Inflammatory macrophage (primary cell): ENCODE data around the gene AP2B1.
A peak's percentile ranks its signal among the peaks of the same experiment; 100 is the strongest.

Experiments
- DNase-seq, 2 donors: peaks; one replicate each; pipeline ENCODE4 v3.0.0-alpha.2; 2020 to 2022

The AP2B1 gene

DNA sequence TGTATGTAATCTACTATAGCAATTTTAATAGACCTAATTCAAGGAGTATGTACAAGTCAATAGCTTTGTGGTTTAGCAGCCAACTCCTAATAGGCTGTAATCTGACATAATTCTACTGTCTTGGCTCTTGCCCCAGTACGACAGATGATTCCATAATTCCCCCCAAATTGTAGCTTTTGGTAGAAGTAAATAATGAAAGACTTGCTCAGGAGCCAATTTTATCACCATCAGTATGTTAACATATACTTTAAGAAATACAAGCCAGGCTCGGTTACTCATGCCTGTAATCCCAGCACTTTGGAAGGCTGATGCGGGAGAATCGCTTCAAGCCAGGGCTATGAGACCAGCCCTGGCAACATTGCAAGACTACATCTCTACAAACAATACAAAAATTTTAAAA is 53.9 kb downstream of the AP2B1 start:
- DNase-seq, result no peak

DNA sequence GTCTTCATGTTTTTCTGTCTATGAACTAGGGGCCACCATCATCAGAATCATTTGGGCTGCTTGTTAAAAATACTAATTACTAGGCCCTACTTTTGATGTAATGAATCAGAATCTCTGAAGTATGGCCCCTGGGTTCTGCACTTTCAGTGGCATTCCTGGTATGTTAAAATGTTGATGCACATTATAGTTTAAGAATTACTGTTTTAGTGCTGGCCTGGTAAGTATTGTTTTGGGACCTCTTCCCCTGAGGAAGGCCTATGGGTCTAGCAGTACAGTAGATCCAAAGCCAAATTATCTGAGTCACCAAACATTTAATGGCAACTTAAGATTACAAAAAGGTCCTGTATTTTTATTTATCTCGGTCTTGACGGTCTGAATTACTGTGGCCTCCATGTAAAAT is 58.8 kb downstream of the AP2B1 start:
- DNase-seq, result no peak

DNA sequence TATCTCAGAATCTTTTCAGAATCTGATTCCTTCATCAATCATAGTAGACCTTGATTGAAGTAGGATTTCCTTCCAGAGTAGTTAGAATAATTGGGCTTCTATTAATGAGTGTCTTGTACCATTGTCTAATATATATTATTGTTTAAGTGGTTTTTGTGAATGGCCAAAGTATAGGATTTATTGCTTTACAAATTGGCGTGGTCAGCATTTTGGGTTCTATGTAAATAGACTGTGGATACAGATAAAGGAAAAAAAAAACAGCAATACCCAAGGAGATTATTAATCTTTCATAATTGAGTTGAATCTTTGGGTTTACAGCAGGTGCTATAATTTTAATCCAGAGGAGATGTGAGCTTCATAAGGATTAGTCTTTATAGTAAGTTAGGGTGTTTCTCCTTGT is 64.3 kb downstream of the AP2B1 start:
- DNase-seq, result no peak

DNA sequence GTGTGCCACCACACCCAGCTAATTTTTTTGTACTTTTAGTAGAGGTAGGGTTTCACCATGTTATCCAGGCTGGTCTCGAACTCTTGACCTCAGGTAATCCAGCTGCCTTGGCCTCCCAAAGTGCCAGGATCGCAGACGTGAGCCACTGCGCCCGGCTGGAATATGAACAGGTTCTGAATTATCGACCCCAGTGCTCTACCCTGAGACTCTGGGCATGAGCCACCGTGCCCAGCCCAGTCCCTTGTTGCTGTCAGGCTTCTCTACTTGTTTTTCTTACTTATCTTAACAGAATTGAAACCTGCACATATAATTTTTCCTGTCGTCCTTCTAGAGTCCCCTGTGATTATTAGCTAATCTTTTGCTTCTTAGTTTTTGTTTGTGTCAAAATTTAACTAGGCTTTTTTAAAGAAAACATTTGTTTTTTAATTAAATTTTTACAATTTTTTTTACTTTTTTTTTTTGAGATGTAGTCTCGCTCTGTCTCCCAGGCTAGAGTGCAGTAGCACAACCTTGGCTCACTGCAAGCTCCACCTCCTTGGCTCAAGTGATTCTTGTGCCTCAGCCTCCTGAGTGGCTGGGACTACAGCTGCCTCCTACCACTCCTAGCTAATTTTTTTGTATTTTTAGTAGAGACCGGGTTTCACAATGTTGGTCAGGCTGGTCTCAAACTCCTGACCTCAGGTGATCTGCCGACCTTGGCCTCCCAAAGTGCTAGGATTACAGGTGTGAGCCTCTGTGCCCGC is 66.7 kb downstream of the AP2B1 start:
- DNase-seq, result no peak

DNA sequence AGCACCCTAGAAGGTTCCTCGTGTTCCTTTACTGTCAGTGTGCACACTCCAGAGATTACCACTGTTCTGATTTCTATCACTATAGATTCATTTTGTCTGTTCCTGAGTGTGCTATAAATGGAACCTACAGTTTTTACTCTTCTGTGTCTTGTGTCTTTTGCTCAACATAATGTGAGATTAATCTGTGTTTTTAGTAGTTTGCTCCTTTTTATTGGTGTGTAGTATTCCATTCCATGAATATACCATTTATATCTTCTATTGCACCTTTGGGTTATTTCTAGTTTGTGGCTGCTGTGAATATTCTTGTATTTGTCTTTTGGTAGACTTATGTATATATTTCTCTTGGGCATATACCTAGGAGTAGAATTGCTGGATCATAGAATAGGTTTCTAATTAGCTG is 68.2 kb downstream of the AP2B1 start:
- DNase-seq, result no peak

DNA sequence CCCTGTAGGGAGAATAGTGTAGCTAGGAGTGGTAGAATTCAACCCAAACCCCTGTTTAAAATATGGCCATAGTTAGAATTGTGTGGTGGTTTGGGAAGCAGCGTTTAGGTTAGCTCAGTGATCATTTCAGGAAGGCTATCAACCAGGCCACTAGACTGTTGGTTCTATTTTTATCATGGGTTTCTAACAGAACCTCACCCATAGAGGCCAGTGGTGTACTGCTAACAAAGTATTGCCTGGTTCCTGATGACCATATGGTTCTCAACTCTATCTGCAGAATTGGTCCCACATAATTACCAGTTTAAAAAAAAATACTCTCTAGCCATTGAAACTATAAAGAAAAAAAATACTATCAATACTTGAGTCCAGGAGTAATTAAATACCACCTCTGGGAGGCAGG is 73.8 kb downstream of the AP2B1 start:
- DNase-seq, result no peak

DNA sequence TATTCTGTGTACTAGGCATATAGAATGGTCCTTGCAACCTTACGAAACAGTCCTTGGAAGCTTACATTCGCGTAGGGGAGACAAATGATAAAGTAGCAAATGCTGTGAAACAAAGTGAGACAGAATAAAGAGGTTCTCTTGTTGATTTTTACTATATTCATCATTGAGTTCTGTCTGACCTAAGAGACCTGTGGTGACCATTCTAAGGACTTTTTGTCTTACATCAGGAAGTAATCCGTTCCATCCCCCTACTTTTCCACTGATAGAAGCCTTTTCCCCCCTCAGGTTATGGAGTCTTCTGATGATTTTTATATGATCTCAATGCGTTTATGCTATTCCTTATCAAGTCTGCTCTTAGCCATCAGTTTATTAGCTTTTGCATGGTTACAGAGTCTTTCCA is 77.6 kb downstream of the AP2B1 start:
- DNase-seq, result no peak

DNA sequence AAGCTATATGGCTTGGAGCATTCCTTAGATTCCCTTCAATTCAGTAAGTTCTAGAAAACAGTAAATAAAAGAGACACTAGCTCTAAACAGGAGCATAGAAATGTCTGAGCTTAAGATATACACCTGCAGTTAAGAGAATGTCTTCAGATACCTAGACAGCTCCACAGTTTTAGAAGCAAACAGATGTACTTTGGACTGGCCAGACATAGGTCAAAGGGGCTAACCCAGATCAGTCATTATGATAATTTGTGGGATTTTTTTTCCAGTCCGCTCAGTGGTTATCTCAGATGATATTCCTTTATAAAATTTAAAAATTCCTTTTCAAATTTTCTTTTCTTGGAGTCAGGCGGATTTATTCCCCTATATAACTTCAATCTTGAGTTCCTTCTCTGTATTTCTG is 78.5 kb downstream of the AP2B1 start:
- no peak for DNase-seq

DNA sequence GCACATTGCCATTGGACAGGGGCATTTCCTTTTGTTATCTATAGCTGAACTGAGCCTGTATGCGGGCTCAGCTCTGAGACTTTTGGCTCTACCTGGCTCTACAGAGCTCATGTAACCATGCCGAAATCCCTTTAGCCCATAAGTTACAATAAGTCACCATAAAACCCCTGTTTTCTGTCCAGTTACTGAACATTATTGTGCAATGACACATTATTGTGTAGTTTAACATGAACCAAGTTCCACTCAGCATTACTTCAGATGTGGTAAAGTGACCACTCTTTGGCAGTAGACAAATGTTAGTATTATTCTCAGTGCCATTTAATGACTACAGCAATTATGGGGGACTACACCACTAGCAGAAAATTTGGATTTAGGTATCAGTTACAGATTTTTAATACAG is 78.9 kb downstream of the AP2B1 start:
- no peak for DNase-seq

DNA sequence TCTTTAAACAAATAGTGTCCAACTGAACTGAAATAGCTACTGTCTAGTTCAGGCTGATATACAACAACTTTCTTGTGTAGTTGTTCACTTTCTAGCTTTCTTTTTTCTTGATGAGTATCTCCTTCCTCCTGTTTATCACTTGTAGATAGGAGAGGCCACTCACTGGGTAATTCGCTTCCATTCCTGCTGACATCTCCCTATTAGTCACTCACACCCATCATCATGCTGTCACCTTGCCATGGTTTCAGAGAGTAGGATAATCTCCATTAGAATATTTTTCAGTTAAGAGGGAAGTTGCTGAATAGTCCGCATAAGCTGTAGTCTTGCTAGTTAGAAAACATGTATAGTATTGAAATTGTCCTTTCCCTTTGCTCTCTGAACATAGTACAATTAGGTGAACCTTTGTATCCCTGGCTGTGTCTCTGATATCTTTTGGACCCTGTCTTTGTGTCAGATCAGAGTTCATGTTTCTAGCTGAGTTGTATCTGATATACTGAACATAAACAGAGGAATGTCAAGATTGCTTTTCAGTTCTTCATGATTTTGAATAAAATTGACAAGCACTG is 79.9 kb downstream of the AP2B1 start:
- no peak for DNase-seq

DNA sequence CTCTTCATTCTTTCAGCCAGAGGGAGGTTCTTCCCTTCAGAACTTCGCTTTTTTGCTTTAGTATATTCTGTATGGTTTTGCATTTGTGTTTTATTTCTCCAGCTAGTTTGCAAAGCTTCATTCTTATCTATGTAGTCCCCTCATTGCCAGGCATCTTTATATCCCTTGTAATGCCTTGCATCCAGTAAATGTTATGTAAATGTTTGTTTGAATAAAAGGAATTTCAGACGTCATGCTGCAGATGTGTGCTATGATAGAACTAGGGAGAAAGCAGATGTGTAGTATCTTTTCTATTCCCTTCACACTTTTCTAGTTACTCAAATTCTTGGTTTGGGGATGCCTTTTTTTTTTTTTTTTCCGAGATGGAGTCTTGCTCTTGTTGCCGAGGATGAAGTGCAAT is 81.7 kb downstream of the AP2B1 start:
- no peak for DNase-seq

DNA sequence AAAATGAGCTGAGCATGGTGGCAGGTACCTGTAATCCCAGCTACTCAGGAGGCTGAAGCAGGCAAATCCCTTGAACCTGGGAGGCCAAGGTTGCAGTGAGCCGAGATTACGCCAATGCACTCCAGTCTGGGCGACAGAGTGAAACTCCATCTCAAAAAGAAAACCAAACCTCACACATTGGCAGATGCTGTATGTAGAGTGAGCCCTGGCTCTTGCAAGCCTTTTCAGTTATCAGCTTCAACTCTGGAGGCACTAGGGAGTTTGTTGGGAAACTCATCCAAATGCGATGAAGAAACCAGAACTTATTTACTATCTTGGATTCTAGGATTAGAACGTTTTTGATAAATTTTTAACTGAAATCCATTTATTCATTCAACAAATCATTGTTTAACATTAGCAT is 87.4 kb downstream of the AP2B1 start:
- no peak for DNase-seq

DNA sequence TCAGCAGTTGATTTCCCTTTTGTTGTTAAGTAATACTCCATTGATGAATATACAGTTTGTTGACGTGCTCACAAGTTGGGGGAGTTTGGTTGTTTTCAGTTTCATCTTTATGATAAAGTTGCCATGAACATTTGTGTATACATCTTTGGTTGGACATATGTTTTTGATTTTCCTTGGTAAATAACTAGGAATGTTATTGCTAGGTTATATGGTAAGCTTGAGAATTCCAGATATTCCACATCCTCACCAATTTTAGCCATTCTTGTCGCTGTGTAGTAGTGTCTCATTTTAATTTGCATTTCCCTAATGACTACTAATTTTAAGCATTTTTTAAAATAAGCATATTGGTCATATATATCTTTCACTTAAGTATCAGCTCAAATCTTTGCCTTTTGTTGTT is 89.3 kb downstream of the AP2B1 start:
- DNase-seq, result no peak

DNA sequence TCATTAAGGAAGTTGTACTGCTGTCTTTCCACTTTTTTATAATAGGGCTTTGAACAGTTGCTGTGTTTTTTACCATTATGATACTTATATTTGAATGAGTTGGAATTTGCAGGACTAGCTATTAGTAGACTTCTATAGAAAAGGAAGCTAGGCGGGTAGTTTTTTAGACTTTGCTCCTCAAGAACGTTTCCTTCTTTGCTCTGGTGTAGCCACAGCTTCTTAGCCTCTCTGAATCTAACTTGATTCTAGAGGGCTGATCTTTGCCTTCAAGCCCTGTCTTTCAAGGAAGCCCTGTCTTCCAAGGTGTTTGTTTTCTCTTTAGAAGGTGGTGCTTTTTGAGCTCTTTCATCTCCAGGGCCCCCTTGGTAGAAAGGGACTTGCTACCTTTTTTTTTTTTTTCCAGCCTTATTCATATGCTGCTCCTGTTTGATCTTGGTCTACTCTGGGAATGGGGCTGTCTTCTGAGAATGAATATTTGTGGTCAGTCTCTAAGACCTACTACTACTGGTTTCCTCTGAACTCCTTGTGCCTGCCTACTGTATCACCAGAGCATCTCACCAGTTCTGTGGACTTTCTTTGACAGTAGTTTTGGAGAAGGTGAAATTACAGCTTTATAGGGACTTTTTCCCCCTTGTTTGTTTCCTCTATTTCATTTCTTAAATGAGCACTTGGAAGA is 92.0 kb downstream of the AP2B1 start:
- DNase-seq, result no peak

DNA sequence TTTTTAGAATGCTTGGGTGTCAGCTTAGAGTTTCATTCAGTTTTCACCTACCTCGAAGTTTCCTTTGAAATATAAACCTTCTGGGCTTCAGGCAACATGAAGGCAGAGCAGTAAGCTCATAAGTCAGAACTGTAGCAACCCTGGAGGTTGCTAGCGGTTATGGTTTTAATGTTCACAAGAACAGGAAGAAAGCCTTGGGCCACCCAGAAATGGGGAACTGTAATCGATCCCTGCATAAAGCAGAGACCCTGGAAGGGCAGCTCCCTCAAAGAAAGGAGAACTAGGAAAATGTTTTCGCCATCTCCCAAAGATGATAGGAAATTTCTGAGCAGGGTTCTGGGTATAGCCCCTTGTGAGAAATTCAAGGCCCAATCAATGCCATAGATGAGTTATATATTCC is 96.5 kb downstream of the AP2B1 start:
- DNase-seq, result peak; percentile 74

DNA sequence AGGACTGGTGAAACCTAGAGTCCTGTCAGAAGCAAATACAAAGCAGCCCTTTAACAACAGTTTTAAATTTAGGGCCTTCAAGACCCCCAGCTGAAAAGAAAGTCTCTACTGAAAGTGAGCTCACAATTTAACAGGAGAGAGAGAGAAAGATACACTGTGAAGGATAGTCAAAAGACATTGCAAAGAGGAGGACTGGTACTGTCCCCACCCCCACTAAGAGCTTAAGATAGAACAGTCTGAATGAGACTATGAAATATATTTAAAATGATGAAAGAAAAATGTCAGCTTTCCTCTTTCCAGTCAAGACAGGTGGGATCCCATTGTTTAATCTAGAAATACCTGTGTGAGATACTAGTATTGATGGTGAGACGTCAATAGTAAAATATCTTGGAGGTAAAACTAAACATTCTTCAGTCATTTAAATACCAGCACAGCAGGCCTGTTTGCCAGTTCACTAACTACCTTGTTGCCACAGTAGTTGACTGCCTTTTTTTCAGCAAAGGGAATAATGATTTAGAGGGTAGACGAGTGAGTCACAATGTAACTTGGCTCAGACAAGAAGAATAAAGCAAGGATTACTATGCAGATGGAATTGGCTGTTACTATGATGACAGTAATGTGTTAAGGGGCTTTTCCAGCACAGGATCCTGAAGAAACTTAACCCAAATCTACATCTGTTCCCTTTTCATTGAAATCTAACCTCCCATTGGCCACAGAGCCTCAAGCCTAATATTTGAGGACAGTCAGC is 97.1 kb downstream of the AP2B1 start:
- no peak for DNase-seq

DNA sequence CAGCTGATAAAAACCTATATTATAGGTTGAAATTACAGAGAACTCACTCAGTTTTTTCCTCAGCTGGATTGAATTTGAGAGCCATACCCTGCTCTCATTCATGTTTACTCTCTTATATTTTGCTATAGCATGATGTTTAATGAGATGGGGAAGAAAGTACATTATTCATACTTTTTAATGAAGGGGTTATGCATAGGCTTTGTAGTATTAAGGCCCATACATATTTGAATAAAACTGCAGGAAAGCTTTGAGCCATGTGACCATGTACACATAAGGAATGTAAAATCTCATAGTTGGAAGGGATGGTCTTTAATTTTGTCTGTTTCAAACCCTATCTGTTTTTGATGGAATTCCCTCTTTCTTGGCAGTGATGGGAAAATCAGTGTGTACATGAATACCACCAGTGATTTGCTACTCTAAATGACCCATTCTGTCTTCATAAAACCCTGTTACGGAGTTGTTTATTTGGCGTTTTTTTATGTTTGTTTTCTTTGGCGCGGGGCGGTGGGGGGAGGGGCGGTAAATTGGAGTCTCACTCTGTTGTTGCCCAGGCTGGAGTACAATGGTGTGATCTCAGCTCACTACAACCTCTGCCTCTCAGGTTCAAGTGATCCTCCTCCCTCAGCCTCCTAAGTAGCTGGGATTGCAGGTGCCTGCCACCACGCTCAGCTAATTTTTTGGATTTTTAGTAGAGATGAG is 105.5 kb downstream of the AP2B1 start:
- no peak for DNase-seq

DNA sequence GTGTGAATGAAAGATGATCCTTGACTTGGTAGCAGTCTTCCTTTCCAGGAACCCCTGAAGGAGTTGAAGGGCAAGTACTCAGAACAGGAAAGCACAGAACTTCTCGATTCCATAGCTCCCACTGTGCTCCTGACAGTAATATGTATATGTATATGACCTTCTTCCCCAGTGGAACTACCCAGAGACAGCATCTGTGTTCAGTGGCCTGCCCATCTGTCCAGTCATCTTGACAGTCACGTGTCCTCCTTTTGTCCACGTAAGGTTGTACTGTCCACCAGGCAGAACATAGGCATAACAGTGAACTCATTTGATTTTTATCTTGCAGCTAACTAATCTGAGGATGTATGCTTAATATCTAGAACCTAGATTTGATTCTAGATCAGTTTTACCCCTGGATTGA is 106.5 kb downstream of the AP2B1 start:
- no peak for DNase-seq

DNA sequence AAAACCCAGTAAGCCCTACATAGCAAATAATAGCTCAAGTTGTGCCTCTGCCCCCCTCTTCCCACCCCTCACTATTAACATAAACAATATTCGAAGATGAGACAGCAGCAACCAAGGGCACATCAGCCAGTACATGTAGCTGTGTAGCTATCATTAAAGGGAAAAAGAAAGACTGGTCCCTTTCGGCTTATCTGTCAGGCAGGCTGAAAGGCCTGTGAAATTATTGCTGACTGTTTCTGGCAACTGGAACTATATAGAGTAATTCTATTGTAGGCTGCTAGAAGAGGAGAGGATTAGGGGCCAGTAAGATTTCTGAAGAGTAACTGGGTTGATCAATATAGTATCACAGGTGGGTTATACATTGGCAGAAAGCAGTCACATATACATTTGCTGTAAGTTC is 107.8 kb downstream of the AP2B1 start:
- no peak for DNase-seq

DNA sequence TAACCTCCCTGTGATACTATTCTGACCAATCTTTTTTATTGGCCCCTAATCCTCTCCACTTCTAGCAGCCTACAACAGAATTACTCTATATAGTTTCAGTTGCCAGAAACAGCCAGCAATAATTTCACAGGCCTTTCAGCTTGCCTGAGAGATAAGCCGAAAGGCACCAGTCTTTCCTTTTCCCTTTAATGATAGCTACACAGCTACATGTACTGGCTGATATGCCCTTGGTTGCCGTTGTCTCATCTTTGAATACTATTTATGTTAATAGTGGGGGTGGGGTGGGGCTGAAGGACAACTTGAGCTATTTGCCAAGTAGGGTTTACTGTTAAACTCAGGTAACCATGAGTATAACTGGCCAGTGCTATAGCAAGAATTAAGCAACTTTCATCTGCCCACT is 108.5 kb downstream of the AP2B1 start:
- no peak for DNase-seq

DNA sequence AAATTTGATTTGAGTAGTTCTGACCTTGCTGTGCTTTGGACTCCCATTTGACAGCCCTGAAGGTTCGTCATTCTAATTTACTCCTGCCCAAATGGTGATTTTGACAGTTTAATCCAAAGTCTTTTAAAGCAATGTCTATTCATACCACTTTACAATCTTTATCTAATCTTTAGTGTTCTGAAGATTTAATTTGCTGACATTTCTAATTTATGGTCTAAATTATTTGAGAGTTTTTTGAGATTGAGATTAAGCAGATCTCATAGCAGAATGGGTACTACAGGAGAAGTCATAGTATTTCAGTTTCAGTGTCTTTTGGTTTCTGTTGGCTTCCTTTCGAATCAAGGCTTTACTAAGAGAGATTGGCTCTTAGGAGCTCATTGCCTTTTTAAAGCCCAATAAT is 111.7 kb downstream of the AP2B1 start:
- DNase-seq, result no peak

DNA sequence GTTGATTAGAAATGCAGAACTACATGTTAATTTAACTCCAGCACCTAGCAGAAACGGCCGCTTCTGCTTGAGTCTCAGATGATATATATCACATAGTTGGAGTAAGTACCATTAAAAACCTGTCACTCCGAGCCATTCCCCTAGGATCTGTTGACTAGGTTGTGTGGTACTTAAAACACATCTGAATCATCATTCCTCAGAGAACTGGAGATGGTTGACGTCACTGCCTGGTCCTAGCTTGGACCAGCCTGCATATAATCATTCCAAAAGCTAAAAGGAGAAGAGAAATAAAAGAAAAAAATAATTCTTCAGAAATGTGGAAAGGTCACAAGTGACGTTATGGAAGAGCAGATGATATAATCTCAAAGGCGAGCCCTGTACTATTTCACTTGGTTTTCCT is 113.0 kb downstream of the AP2B1 start:
- no peak for DNase-seq

DNA sequence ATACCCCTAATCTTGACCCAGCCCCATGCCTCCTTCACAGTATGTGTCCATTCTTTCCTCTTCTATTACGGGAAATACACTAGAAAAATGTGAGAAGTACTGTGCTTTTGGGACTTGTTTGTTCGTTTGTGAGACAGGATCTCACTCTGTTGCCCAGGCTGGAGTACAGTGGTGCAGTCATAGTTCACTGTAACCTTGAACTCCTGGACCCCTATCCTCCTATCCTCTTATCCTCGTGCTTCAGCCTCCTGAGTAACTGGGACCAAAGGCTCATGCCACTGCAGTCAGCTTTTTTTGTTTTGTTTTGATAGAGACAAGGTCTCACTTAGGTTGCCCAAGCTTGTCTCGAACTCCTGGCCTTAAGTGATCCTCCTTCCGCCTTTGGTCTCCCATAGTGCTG is 114.4 kb downstream of the AP2B1 start:
- DNase-seq, result no peak
